Measurements from ENCODE around the gene POU4F2.

The POU4F2 gene

GRCh38 chr4:146650034-146650433 is 11.3 kb downstream of the POU4F2 start:
- H3K9ac ChIP-seq (ENCODE audit: low read length) = no peak overlapping the region
- H3F3A ChIP-seq (ENCODE audit: insufficient read depth) = no peaks in the 10 kb centered on the region
- no peaks in the 10 kb centered on the region for H3K79me2 ChIP-seq (ENCODE audit: insufficient read depth, low read length)
- H3K9me2 ChIP-seq (replicated peaks; ENCODE audit: insufficient read depth, low read length) = no peaks in the 10 kb centered on the region
- TF ChIP-seq EZH2phosphoT487 (conservative IDR thresholded peaks at IDR 0.05; ENCODE audit: low read length) (no peak), CTCF (IDR thresholded peaks at IDR 0.05; ENCODE audit: insufficient read depth, low read length, poor library complexity, severe bottlenecking) (no peak)
- no peak overlapping the region for H3K4me3 ChIP-seq (ENCODE audit: insufficient read depth, low read length, poor library complexity, severe bottlenecking)
- no peaks in the 10 kb centered on the region for H3K27me3 ChIP-seq (ENCODE audit: low read length)
- no peaks in the 10 kb centered on the region for H4K20me1 ChIP-seq (ENCODE audit: low read depth, low read length)
- H2AFZ ChIP-seq (ENCODE audit: low read depth, low read length, severe bottlenecking) = no peak overlapping the region
- no peaks in the 10 kb centered on the region for H3K36me3 ChIP-seq (ENCODE audit: low read length)
- no peaks in the 10 kb centered on the region for H3K9me3 ChIP-seq (ENCODE audit: insufficient read depth, low read length)
- H3K4me2 ChIP-seq (ENCODE audit: low read depth, low read length, poor library complexity, severe bottlenecking) = no peak overlapping the region
- no peak overlapping the region for H3K27ac ChIP-seq (ENCODE audit: low read depth, low read length)

- no peak overlapping the region for H3K9ac ChIP-seq (ENCODE audit: low read length)
- no peak overlapping the region for H2AFZ ChIP-seq (ENCODE audit: low read depth, low read length, severe bottlenecking)
- no peak overlapping the region for H3K4me3 ChIP-seq (ENCODE audit: insufficient read depth, low read length, poor library complexity, severe bottlenecking)
These were observed 16.2 kb downstream of the POU4F2 start for GRCh38 chr4:146654687-146655520.

GRCh38 chr4:146655521-146655856 is 16.8 kb downstream of the POU4F2 start:
- H3K9me2 ChIP-seq (replicated peaks; ENCODE audit: insufficient read depth, low read length) = no peaks in the 10 kb centered on the region
- no peak overlapping the region for H3K9ac ChIP-seq (ENCODE audit: low read length)
- no peaks in the 10 kb centered on the region for H3K9me3 ChIP-seq (ENCODE audit: insufficient read depth, low read length)
- no peaks in the 10 kb centered on the region for H3F3A ChIP-seq (ENCODE audit: insufficient read depth)
- no peak overlapping the region for H3K27ac ChIP-seq (ENCODE audit: low read depth, low read length)
- no peak overlapping the region for H3K4me3 ChIP-seq (ENCODE audit: insufficient read depth, low read length, poor library complexity, severe bottlenecking)
- H3K4me2 ChIP-seq (ENCODE audit: low read depth, low read length, poor library complexity, severe bottlenecking) = no peak overlapping the region
- TF ChIP-seq CTCF (IDR thresholded peaks at IDR 0.05; ENCODE audit: insufficient read depth, low read length, poor library complexity, severe bottlenecking) (no peak), EZH2phosphoT487 (conservative IDR thresholded peaks at IDR 0.05; ENCODE audit: low read length) (no peak)
- H3K27me3 ChIP-seq (ENCODE audit: low read length) = no peaks in the 10 kb centered on the region
- no peaks in the 10 kb centered on the region for H3K79me2 ChIP-seq (ENCODE audit: insufficient read depth, low read length)
- H3K36me3 ChIP-seq (ENCODE audit: low read length) = no peaks in the 10 kb centered on the region
- no peak overlapping the region for H2AFZ ChIP-seq (ENCODE audit: low read depth, low read length, severe bottlenecking)
- no peaks in the 10 kb centered on the region for H4K20me1 ChIP-seq (ENCODE audit: low read depth, low read length)

More at GRCh38 chr4:146654687-146655520, 16.2 kb downstream of the POU4F2 start:
- Histone ChIP-seq H3K36me3 (ENCODE audit: low read length) (no peaks in the 10 kb centered on the region), H3K27me3 (ENCODE audit: low read length) (no peaks in the 10 kb centered on the region), H3K79me2 (ENCODE audit: insufficient read depth, low read length) (no peaks in the 10 kb centered on the region), H3K27ac (ENCODE audit: low read depth, low read length) (no peak overlapping the region), H3F3A (ENCODE audit: insufficient read depth) (no peaks in the 10 kb centered on the region), H3K9me2 (replicated peaks; ENCODE audit: insufficient read depth, low read length) (no peaks in the 10 kb centered on the region), H3K4me2 (ENCODE audit: low read depth, low read length, poor library complexity, severe bottlenecking) (no peak overlapping the region), H4K20me1 (ENCODE audit: low read depth, low read length) (no peaks in the 10 kb centered on the region), H3K9me3 (ENCODE audit: insufficient read depth, low read length) (no peaks in the 10 kb centered on the region)
- TF ChIP-seq CTCF (IDR thresholded peaks at IDR 0.05; ENCODE audit: insufficient read depth, low read length, poor library complexity, severe bottlenecking) = no peak
- no peak for TF ChIP-seq EZH2phosphoT487 (conservative IDR thresholded peaks at IDR 0.05; ENCODE audit: low read length)

All from SU-DHL-6 (cell line).